Activated T-helper 9 cell treated with anti-CD3 and anti-CD28 coated beads, Interleukin-2, amount 50 U/mL, for 16 hours (primary cell): Measurements from ENCODE around the gene GPR84.
A peak's percentile ranks its signal among the peaks of the same experiment; 100 is the strongest.
"Not testable (repeated sequence)": the region's sequence is repeated elsewhere in the genome, so short reads cannot be mapped to it uniquely, and the experiment has no call there.

Source experiments
- DNase-seq: peaks from one replicate; pipeline ENCODE4 v3.0.0-alpha.2; 2020; ENCODE audit warnings: low read depth

The GPR84 gene

DNA sequence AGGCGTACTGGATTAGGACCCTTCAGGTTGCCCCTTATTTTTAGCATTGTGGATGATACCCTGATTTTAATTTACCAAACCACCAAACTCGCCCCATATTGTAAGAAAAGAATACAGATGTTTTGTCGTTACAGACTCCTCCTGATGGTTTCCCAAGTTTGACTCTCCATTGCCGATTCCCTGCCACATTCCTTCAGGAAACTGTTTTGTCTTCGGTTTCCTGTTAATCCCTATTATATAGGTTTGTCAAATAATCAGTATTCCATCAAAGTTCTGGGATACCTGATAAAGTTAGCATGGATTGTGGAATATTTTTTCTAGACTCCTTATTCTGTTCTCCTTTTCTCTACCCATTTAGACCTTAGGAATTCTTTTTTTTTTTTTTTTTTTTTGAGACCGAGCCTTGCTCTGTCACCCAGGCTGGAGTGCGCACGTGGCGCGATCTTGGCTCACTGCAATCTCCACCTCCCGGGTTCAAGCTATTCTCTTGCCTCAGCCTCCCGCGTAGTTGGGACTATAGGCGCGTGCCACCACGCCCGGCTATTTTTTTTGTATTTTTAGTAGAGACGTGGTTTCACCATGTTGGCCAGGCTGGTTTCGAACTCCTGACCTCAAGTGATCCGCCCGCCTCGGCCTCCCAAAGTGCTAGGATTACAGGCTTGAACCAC lies 38.7 kb downstream of the GPR84 start:
- not testable (repeated sequence) for DNase-seq

GRCh38 chr12:54324617-54325441 lies 39.5 kb downstream of the GPR84 start, which contains the start of gene COPZ1:
TSS of gene COPZ1 (plus strand) at chr12:54325131. CDS start at chr12:54325164, 33 bp downstream.
- DNase-seq, result peak; percentile 87

- DNase-seq, result no peak
Observed at GRCh38 chr12:54321363-54321762, 42.9 kb downstream of the GPR84 start.
